ENCODE data around the gene RAB34. TPM values are rescaled to one million over a fixed set of nuclear protein-coding genes. Genes with fewer than 3 reads are reported as not detected.
"Not testable (repeated sequence)": the region's sequence is repeated elsewhere in the genome, so short reads cannot be mapped to it uniquely, and the experiment has no call there.

The RAB34 gene
- total RNA-seq, 2 donors from 2014 or later = 10.4 to 17.3 TPM

- Mint-ChIP-seq H3K36me3 (ENCODE audit: insufficient read depth in 2 of 2) (peaks cover 4 to 18% of the 10 kb centered on the region in 2 donors), H3K9me3 (peaks cover 0 to 1% of the 10 kb centered on the region in 2 donors), H3K4me1 (ENCODE audit: low read depth) (peaks cover 77% of the 10 kb centered on the region), H3K4me3 (peak within 1 kb of the TSS; percentile 93), H3K27ac (peak within 1 kb of the TSS; percentile 91), H3K27me3 (ENCODE audit: low read depth) (no peaks in the 10 kb centered on the region)
- DNase-seq = peak; percentile 84 to 86
- peak; percentile 87 to 90 for ATAC-seq (replicated peaks in 1 of 2)
These were observed 25.8 kb upstream of the RAB34 start, which contains the start of gene TRAF4 for GRCh38 chr17:28743243-28744103. TSS of gene TRAF4 (plus strand) at chr17:28744011. CDS start at chr17:28744113, 102 bp downstream.

- peaks cover 0 to 1% of the 10 kb centered on the region in 2 donors for H3K9me3 Mint-ChIP-seq
- no peak for DNase-seq
- no peak for ATAC-seq (replicated peaks in 1 of 2)
- H3K36me3 Mint-ChIP-seq (ENCODE audit: insufficient read depth in 2 of 2) = peaks cover 4 to 22% of the 10 kb centered on the region in 2 donors
- H3K27ac Mint-ChIP-seq = no peak overlapping the region
- H3K27me3 Mint-ChIP-seq (ENCODE audit: low read depth) = no peaks in the 10 kb centered on the region
- peak overlapping the region in 1 of 2 donors; percentile 86 for H3K4me3 Mint-ChIP-seq
- H3K4me1 Mint-ChIP-seq (ENCODE audit: low read depth) = peaks cover 64% of the 10 kb centered on the region
These were observed 24.0 kb upstream of the RAB34 start for GRCh38 chr17:28741358-28742349.

GRCh38 chr17:28740406-28741357 is 23.0 kb upstream of the RAB34 start:
- Mint-ChIP-seq H3K4me3 (peak overlapping the region in 1 of 2 donors; percentile 27), H3K27ac (no peak overlapping the region), H3K36me3 (ENCODE audit: insufficient read depth in 2 of 2) (peaks cover 4 to 22% of the 10 kb centered on the region in 2 donors), H3K27me3 (ENCODE audit: low read depth) (no peaks in the 10 kb centered on the region), H3K4me1 (ENCODE audit: low read depth) (peaks cover 54% of the 10 kb centered on the region), H3K9me3 (peaks cover 0 to 1% of the 10 kb centered on the region in 2 donors)
- ATAC-seq (replicated peaks in 1 of 2) (no peak), DNase-seq (no peak)

- peak overlapping the region; percentile 89 for H3K27ac Mint-ChIP-seq
- peaks cover 59% of the 10 kb centered on the region for H3K4me1 Mint-ChIP-seq (ENCODE audit: low read depth)
- H3K36me3 Mint-ChIP-seq (ENCODE audit: insufficient read depth in 2 of 2) = peaks cover 4 to 18% of the 10 kb centered on the region in 2 donors
- H3K4me3 Mint-ChIP-seq = peak overlapping the region; percentile 61 to 79
- ATAC-seq (replicated peaks in 1 of 2) (peak; percentile 37 to 47), DNase-seq (peak; percentile 39 to 53)
- H3K9me3 Mint-ChIP-seq = peaks cover 0 to 1% of the 10 kb centered on the region in 2 donors
- H3K27me3 Mint-ChIP-seq (ENCODE audit: low read depth) = no peaks in the 10 kb centered on the region
These were observed 21.2 kb upstream of the RAB34 start for GRCh38 chr17:28738680-28739384.

GRCh38 chr17:28737770-28738679 is 20.4 kb upstream of the RAB34 start:
- no peaks in the 10 kb centered on the region for H3K27me3 Mint-ChIP-seq (ENCODE audit: low read depth)
- no peak overlapping the region for H3K27ac Mint-ChIP-seq
- H3K9me3 Mint-ChIP-seq = peaks cover 0 to 1% of the 10 kb centered on the region in 2 donors
- DNase-seq = no peak
- peaks cover 58% of the 10 kb centered on the region for H3K4me1 Mint-ChIP-seq (ENCODE audit: low read depth)
- peak overlapping the region; percentile 61 to 79 for H3K4me3 Mint-ChIP-seq
- ATAC-seq (replicated peaks in 1 of 2) = peak in 1 of 2 donors; percentile 2
- H3K36me3 Mint-ChIP-seq (ENCODE audit: insufficient read depth in 2 of 2) = peaks cover 4 to 19% of the 10 kb centered on the region in 2 donors

- DNase-seq = no peak
- peaks cover 4 to 20% of the 10 kb centered on the region in 2 donors for H3K36me3 Mint-ChIP-seq (ENCODE audit: insufficient read depth in 2 of 2)
- no peaks in the 10 kb centered on the region for H3K27me3 Mint-ChIP-seq (ENCODE audit: low read depth)
- no peak overlapping the region for H3K4me3 Mint-ChIP-seq
- ATAC-seq (replicated peaks in 1 of 2) = no peak
- H3K4me1 Mint-ChIP-seq (ENCODE audit: low read depth) = peaks cover 58% of the 10 kb centered on the region
- H3K27ac Mint-ChIP-seq = no peak overlapping the region
- peaks cover 0 to 1% of the 10 kb centered on the region in 2 donors for H3K9me3 Mint-ChIP-seq
These were observed 19.6 kb upstream of the RAB34 start for GRCh38 chr17:28737316-28737715.

GRCh38 chr17:28735913-28736769 is 18.5 kb upstream of the RAB34 start:
- not testable (repeated sequence) for DNase-seq; H3K27ac Mint-ChIP-seq; H3K4me3 Mint-ChIP-seq; ATAC-seq (replicated peaks in 1 of 2); H3K27me3 Mint-ChIP-seq (ENCODE audit: low read depth); H3K9me3 Mint-ChIP-seq
- peaks cover 4 to 16% of the 10 kb centered on the region in 2 donors for H3K36me3 Mint-ChIP-seq (ENCODE audit: insufficient read depth in 2 of 2)
- peaks cover 51% of the 10 kb centered on the region for H3K4me1 Mint-ChIP-seq (ENCODE audit: low read depth)

GRCh38 chr17:28735242-28735722 is 17.6 kb upstream of the RAB34 start:
- ATAC-seq (replicated peaks in 1 of 2) = peak; percentile 25 to 41
- Mint-ChIP-seq H3K36me3 (ENCODE audit: insufficient read depth in 2 of 2) (peaks cover 4 to 15% of the 10 kb centered on the region in 2 donors), H3K9me3 (peaks cover 0 to 1% of the 10 kb centered on the region in 2 donors), H3K27me3 (ENCODE audit: low read depth) (no peaks in the 10 kb centered on the region), H3K4me3 (no peak overlapping the region), H3K27ac (no peak overlapping the region), H3K4me1 (ENCODE audit: low read depth) (peaks cover 42% of the 10 kb centered on the region)
- DNase-seq = no peak

GRCh38 chr17:28734712-28735241 is 17.1 kb upstream of the RAB34 start:
- Mint-ChIP-seq H3K36me3 (ENCODE audit: insufficient read depth in 2 of 2) (peaks cover 3 to 14% of the 10 kb centered on the region in 2 donors), H3K27ac (no peak overlapping the region), H3K9me3 (peaks cover 0 to 1% of the 10 kb centered on the region in 2 donors), H3K4me3 (no peak overlapping the region), H3K27me3 (ENCODE audit: low read depth) (no peaks in the 10 kb centered on the region), H3K4me1 (ENCODE audit: low read depth) (peaks cover 40% of the 10 kb centered on the region)
- ATAC-seq (replicated peaks in 1 of 2) (peak in 1 of 2 donors; percentile 5), DNase-seq (no peak)

GRCh38 chr17:28733346-28733745 is 15.7 kb upstream of the RAB34 start:
- Mint-ChIP-seq H3K27me3 (ENCODE audit: low read depth) (no peaks in the 10 kb centered on the region), H3K27ac (no peak overlapping the region), H3K4me3 (no peak overlapping the region), H3K4me1 (ENCODE audit: low read depth) (peaks cover 36% of the 10 kb centered on the region), H3K9me3 (peaks cover 0 to 2% of the 10 kb centered on the region in 2 donors), H3K36me3 (ENCODE audit: insufficient read depth in 2 of 2) (peaks cover 0 to 11% of the 10 kb centered on the region in 2 donors)
- ATAC-seq (replicated peaks in 1 of 2) (no peak), DNase-seq (no peak)

Data from activated T-cell treated with anti-CD3 and anti-CD28 coated beads, Interleukin-2, amount 50 U/mL, for 72 hours (primary cell).